ENCODE data around the gene TTPAL. TPM values are rescaled to one million over a fixed set of nuclear protein-coding genes. Genes with fewer than 3 reads are reported as not detected.

TTPAL gene
- total and polyA plus RNA-seq, 10 of the 15 experiments (the other 5 are each of a cell fraction or from before 2014, with no cell fraction given), result 4.0 to 24.0 (median 9.3) TPM

- POLR2A ChIA-PET, result no interaction called here
- in situ Hi-C loops (cut with MboI), result no loop called here
- FAIRE-seq (no peak), DNase-seq (ENCODE audit: low read depth, low spot score) (no peak), ATAC-seq (no peak)
- BruUV-seq (replicated peaks), result no TSS peak
- H3K4me3 ChIP-seq, result no peak overlapping the region
- no peaks in the 10 kb centered on the region for H3K36me3 ChIP-seq (ENCODE audit: control insufficient read depth in 2 of 2, insufficient read depth in 2 of 2, low read length in 1 of 2)
- RAD21 ChIA-PET (ENCODE audit: unreplicated experiment), result no interaction called here
- 40% methylated on average over 12 of the region's 12 CpGs for WGBS (ENCODE audit: insufficient coverage, insufficient replicate concordance, low lambda C conversion rate, missing lambda C conversion rate)
- intact Hi-C loops (cut with micrococcal nuclease; ENCODE audit: unreplicated experiment), result no loop called here
- SMC1A ChIA-PET (ENCODE audit: uncharacterized antibody, unreplicated experiment), result no interaction called here
- no peak overlapping the region for H3K4me2 ChIP-seq (ENCODE audit: control insufficient read depth, insufficient read depth)
- H3K9ac ChIP-seq (ENCODE audit: control insufficient read depth, insufficient read depth, low read length), result no peak overlapping the region
- H3K27ac ChIP-seq (ENCODE audit: control insufficient read depth, insufficient read depth), result no peak overlapping the region
- no peaks in the 10 kb centered on the region for H3K79me2 ChIP-seq (ENCODE audit: control insufficient read depth, insufficient read depth, low read length)
- no peak overlapping the region for H2AFZ ChIP-seq (ENCODE audit: control insufficient read depth, low read depth, low read length)
- H3K27me3 ChIP-seq (replicated peaks in 1 of 2; ENCODE audit: control insufficient read depth in 2 of 2, insufficient read depth in 2 of 2, low read length in 1 of 2), result peaks cover 0 to 2% of the 10 kb centered on the region in 2 experiments; a peak in 1 of 4 replicates
- no peaks in the 10 kb centered on the region for H3K9me3 ChIP-seq (replicated peaks; ENCODE audit: control insufficient read depth, insufficient read depth, low read length)
- no peaks in the 10 kb centered on the region for H3K4me1 ChIP-seq (ENCODE audit: control insufficient read depth, insufficient read depth, low read length)
- CTCF ChIA-PET, result no interaction called here
- no peaks in the 10 kb centered on the region for H4K20me1 ChIP-seq (ENCODE audit: control insufficient read depth, insufficient read depth)
- TF ChIP-seq, protein P1, sequence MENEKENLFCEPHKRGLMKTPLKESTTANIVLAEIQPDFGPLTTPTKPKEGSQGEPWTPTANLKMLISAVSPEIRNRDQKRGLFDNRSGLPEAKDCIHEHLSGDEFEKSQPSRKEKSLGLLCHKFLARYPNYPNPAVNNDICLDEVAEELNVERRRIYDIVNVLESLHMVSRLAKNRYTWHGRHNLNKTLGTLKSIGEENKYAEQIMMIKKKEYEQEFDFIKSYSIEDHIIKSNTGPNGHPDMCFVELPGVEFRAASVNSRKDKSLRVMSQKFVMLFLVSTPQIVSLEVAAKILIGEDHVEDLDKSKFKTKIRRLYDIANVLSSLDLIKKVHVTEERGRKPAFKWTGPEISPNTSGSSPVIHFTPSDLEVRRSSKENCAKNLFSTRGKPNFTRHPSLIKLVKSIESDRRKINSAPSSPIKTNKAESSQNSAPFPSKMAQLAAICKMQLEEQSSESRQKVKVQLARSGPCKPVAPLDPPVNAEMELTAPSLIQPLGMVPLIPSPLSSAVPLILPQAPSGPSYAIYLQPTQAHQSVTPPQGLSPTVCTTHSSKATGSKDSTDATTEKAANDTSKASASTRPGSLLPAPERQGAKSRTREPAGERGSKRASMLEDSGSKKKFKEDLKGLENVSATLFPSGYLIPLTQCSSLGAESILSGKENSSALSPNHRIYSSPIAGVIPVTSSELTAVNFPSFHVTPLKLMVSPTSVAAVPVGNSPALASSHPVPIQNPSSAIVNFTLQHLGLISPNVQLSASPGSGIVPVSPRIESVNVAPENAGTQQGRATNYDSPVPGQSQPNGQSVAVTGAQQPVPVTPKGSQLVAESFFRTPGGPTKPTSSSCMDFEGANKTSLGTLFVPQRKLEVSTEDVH (IDR thresholded peaks at IDR 0.05; ENCODE audit: low read depth, partially characterized antibody), result no peak
- TF ChIP-seq SPI1 (IDR thresholded peaks at IDR 0.05; ENCODE audit: borderline replicate concordance, insufficient read depth, low read depth, low read length) (no peak), HSF1 (IDR thresholded peaks at IDR 0.05; ENCODE audit: low read depth, low read length) (no peak), RAD21 (IDR thresholded peaks at IDR 0.05; ENCODE audit: insufficient read depth, low read depth, low read length) (no peak), TCF7 (IDR thresholded peaks at IDR 0.05; ENCODE audit: borderline replicate concordance) (no peak), MLLT1 (IDR thresholded peaks at IDR 0.05) (no peak), POLR2A (IDR thresholded peaks at IDR 0.05; ENCODE audit: low read depth, low read length) (no peak), BMI1 (IDR thresholded peaks at IDR 0.05; ENCODE audit: borderline replicate concordance) (no peak), NRF1 (conservative IDR thresholded peaks at IDR 0.05; ENCODE audit: low read depth, low read length) (no peak), SIN3A (IDR thresholded peaks at IDR 0.05; ENCODE audit: low read depth, low read length) (no peak), FOS (IDR thresholded peaks at IDR 0.05; ENCODE audit: borderline replicate concordance, extremely low read depth, insufficient read length) (no peak), JUNB (IDR thresholded peaks at IDR 0.05) (no peak)
- TF ChIP-seq, protein P2, sequence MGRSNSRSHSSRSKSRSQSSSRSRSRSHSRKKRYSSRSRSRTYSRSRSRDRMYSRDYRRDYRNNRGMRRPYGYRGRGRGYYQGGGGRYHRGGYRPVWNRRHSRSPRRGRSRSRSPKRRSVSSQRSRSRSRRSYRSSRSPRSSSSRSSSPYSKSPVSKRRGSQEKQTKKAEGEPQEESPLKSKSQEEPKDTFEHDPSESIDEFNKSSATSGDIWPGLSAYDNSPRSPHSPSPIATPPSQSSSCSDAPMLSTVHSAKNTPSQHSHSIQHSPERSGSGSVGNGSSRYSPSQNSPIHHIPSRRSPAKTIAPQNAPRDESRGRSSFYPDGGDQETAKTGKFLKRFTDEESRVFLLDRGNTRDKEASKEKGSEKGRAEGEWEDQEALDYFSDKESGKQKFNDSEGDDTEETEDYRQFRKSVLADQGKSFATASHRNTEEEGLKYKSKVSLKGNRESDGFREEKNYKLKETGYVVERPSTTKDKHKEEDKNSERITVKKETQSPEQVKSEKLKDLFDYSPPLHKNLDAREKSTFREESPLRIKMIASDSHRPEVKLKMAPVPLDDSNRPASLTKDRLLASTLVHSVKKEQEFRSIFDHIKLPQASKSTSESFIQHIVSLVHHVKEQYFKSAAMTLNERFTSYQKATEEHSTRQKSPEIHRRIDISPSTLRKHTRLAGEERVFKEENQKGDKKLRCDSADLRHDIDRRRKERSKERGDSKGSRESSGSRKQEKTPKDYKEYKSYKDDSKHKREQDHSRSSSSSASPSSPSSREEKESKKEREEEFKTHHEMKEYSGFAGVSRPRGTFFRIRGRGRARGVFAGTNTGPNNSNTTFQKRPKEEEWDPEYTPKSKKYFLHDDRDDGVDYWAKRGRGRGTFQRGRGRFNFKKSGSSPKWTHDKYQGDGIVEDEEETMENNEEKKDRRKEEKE (IDR thresholded peaks at IDR 0.05), result no peak
- TF ChIP-seq, protein P3, sequence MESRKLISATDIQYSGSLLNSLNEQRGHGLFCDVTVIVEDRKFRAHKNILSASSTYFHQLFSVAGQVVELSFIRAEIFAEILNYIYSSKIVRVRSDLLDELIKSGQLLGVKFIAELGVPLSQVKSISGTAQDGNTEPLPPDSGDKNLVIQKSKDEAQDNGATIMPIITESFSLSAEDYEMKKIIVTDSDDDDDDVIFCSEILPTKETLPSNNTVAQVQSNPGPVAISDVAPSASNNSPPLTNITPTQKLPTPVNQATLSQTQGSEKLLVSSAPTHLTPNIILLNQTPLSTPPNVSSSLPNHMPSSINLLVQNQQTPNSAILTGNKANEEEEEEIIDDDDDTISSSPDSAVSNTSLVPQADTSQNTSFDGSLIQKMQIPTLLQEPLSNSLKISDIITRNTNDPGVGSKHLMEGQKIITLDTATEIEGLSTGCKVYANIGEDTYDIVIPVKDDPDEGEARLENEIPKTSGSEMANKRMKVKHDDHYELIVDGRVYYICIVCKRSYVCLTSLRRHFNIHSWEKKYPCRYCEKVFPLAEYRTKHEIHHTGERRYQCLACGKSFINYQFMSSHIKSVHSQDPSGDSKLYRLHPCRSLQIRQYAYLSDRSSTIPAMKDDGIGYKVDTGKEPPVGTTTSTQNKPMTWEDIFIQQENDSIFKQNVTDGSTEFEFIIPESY (IDR thresholded peaks at IDR 0.05), result no peak
Measured at GRCh38 chr20:44436393-44436792, 39.3 kb upstream of the TTPAL start.

Measured in GM12878 (cell line).